GM21786 (cell line): ENCODE results near the gene MAP3K13.

Source experiments
- ATAC-seq: cut with Tn5 transposase; IDR thresholded peaks from one replicate; pipeline ENCODE4 v1.9.1; 2021; ENCODE audit not compliant: unreplicated experiment

The MAP3K13 gene

GRCh38 chr3:185362850-185363661, at the start of gene MAP3K13:
MAP3K13 (plus strand) TSS chr3:185363136; CDS start chr3:185428582, 65,446 bp downstream.
- peak; percentile 98 for ATAC-seq

GRCh38 chr3:185313693-185314246, 49.2 kb upstream of the MAP3K13 start:
- ATAC-seq: no peak

GRCh38 chr3:185316740-185317412, 46.1 kb upstream of the MAP3K13 start:
- ATAC-seq: no peak

- no peak for ATAC-seq
Observed at GRCh38 chr3:185317674-185318073, 45.3 kb upstream of the MAP3K13 start.

DNA sequence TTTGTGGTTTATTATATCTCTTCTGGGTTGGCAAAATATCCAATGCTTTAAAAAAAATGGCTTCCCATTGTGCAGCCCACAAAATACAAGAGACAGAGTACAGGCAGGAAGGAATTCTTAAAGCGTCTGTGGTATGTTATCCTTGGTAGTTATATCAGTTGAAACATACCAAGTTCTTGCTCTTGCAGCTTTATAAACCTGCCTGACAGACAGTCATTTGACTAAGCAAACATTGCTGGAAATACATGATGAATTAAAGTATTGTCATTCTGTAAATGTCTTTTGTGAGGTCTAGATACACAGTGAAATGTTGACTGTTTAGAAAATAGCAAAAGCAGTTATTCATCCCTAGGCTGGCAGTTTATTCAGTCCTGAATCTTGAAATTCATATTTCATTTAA, 44.8 kb upstream of the MAP3K13 start:
- no peak for ATAC-seq

GRCh38 chr3:185319801-185320200, 43.1 kb upstream of the MAP3K13 start:
- no peak for ATAC-seq

DNA sequence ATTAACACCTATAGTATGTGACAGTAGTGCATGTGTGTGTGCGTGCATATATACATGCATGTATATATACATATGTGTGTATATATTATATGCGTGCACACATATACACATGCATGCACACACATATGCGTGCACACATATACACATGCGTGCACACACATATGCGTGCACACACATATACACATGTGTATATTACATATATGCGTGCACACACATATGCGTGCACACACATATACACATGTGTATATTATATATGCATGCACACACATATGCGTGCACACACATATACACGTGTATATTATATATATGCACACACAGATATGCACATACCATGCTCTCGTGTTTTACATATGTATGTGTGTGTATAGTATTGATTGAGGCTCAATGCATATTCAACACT, 42.0 kb upstream of the MAP3K13 start:
- no peak for ATAC-seq

GRCh38 chr3:185322101-185322719, 40.7 kb upstream of the MAP3K13 start:
- no peak for ATAC-seq

- no peak for ATAC-seq
Observed at GRCh38 chr3:185325946-185326791, 36.8 kb upstream of the MAP3K13 start.

DNA sequence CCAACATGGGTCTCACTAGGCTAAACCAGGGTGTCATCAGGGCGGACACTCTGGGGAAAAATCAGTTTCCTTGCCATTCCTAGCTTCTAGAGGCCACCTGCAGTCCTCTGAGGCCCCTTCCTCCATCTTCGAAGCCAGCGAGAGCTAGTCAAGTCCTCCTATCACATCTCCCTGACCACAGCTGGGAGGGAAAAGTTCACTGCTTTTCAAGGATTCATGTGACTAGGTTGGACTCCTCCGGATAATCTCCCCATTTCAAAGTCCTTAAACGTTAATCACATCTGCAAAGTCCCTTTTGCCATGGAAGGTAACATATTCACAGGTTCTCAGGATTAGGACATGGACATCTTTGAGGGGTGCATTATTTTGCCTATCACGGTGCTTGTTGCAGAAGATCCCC, 35.9 kb upstream of the MAP3K13 start:
- no peak for ATAC-seq

DNA sequence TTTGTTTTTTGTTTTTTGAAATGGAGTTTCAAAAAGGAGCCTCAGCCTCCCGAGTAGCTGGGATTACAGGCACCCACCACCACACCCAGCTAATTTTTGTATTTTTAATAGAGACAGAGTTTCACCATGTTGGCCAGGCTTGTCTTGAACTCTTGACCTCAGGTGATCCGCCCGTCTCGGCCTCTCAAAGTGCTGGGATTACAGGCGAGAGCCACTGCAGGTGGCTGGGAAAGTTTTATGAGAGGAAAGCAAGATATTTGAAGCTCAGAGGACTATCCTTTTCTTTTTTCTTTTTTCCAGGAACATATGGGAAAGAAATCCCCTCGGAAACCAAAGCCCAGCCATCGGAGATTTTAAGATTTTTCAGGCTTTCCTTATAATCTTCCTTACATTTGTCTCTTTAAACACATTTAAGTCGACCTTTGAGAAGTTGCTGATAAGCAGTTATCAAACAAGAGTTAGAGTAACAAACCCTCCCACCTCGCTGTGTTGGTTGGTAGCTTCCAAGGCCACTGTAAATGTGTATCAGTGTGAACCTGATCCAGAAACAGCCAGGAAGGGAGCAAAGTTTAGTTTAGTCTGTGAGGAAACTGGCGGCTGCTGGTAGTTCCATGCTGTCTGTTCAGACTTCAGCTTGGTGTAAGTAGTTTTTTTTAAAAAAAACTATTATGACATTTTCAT, 34.5 kb upstream of the MAP3K13 start:
- no peak for ATAC-seq

GRCh38 chr3:185330238-185330637, 32.7 kb upstream of the MAP3K13 start:
- ATAC-seq: no peak

GRCh38 chr3:185330644-185331043, 32.3 kb upstream of the MAP3K13 start:
- no peak for ATAC-seq

DNA sequence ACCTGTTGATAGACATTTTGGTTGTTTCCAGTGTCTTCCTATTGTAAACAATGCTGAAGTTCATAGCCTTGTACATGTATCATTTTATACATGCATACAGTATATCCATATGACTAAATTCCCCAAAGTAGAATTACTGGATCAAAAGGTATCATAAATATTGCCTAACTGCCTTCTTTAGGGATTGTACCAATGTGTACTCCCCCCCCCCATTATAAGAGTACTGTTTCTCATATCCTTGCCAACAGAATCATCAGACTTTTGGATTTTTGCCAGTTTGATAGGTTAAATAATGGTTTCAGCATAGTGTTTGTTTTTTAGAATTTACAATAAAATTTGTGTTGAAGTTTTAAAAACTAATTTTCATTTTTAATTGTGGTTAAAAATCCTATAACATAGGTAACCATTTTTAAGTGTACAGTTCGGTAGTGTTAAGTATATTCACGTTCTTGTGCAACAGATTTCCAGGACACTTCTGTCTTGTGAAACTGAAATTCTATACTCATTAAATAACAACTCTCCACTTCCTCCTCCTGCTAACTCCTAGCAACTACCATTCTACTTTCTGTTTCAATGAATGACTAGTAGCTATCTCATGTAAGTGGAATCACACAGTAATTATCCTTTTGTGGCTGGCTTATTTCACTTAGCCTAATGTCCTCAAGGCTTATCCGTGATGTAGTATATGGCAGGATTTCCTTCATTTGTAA, 30.8 kb upstream of the MAP3K13 start:
- ATAC-seq: peak; percentile 99

DNA sequence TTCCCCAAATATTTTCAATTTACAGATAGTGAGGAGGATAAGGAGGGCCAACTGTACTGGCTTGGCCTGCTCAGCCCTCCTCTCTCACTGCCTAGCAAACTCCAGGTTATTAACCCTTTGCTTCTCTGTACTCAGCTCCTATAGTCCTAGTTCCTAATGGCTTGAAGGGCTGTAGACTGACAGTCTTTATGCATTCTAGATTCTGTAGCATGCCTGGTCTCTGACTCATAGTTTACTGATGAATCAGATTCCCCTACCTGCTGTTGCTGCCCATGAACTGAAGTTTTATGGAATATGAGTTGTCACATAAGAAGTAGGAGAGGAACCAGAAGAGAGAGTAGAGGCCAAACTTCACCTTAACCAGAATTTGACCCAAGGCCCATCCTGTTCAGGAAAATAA, 27.1 kb upstream of the MAP3K13 start:
- no peak for ATAC-seq

- no peak for ATAC-seq
Observed at GRCh38 chr3:185337231-185337816, 25.6 kb upstream of the MAP3K13 start.

DNA sequence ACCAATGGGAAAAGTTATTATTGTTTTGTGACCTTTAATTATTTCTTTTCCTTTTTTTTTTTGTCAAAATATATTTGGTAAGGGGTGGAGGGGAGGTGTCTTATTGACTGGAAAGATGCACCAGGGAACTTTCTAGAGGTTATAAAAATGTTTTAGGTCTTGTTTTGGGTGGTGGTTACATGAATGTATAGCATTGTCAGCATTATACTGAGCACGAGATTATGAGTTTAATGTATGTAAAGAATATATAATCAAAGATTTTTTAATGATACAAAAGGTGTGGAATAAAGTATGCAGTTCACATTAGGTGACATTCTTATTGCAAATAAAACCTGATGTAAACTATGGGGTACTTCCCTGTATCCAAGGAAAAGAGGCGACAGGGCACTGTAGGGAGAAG, 23.0 kb upstream of the MAP3K13 start:
- no peak for ATAC-seq

DNA sequence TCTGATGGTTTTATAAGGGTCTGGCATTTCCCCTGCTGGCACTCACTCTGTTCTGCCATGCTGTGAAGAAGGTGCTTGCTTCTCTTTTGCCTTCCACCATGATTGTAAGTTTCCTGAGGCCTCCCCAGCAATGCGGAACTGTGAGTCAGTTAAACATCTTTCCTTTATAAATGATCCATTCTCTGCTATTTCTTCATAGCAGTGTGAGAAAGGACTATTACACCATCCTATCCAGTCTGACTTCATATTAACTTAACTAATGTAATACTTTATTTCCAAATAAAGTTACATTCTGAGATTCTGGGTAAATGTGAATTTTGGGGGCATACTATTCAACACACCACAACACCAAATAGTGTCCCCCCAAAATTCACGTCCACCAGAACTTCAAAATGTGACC, 22.2 kb upstream of the MAP3K13 start:
- no peak for ATAC-seq
